Small intestine (tissue), 7 donors: Measurements from ENCODE around the gene MOGAT1. TPM values are rescaled to one million over a fixed set of nuclear protein-coding genes. Genes with fewer than 3 reads are reported as not detected.

Experiments
- DNase-seq, 2 donors: peaks; one replicate each; pipeline versions ENCODE4 v3.0.0 to v3.0.0-alpha.2; 2013
- FAIRE-seq: peaks from 2 replicates; lab custom pipeline; 2012; peaks lifted over from hg19 to GRCh38; lab: Jason Lieb, UNC
- H3K27ac ChIP-seq, 3 donors: one replicate each; pipeline ENCODE4 v1.5.1; 2013; ENCODE audit warnings: low read length in 2 of 3, mild to moderate bottlenecking in 2 of 3, control low read depth in 1 of 3, inconsistent platforms in 1 of 3, low read depth in 1 of 3, moderate library complexity in 1 of 3
- H3K27me3 ChIP-seq, 3 donors: one replicate each; pipeline ENCODE4 v1.6.1; 2013; ENCODE audit warnings: low read length in 3 of 3, inconsistent platforms in 1 of 3; ENCODE audit not compliant: control insufficient read depth in 3 of 3, insufficient read depth in 3 of 3
- H3K36me3 ChIP-seq, 3 donors: one replicate each; pipeline ENCODE4 v1.6.1; 2013; ENCODE audit warnings: low read length in 3 of 3, inconsistent platforms in 1 of 3, low read depth in 1 of 3, mild to moderate bottlenecking in 1 of 3, moderate library complexity in 1 of 3; ENCODE audit not compliant: control insufficient read depth in 3 of 3, insufficient read depth in 2 of 3
- H3K4me1 ChIP-seq, 3 donors: one replicate each; pipeline ENCODE4 v1.6.1; 2013; ENCODE audit warnings: low read length in 2 of 3, inconsistent platforms in 1 of 3, low read depth in 1 of 3, mild to moderate bottlenecking in 1 of 3, moderate library complexity in 1 of 3; ENCODE audit not compliant: control insufficient read depth in 3 of 3, insufficient read depth in 2 of 3
- H3K4me3 ChIP-seq, 3 donors: one replicate each; pipeline ENCODE4 v1.5.1; 2013; ENCODE audit warnings: low read length in 3 of 3, control low read depth in 1 of 3, inconsistent platforms in 1 of 3, low read depth in 1 of 3, mild to moderate bottlenecking in 1 of 3, moderate library complexity in 1 of 3
- H3K9me3 ChIP-seq, 2 donors: one replicate each; pipeline ENCODE4 v1.6.1; 2013; ENCODE audit warnings: low read depth in 1 of 2, low read length in 1 of 2; ENCODE audit not compliant: control insufficient read depth in 2 of 2, insufficient read depth in 1 of 2
- WGBS, 3 donors: extraction: QIAGEN DNeasy Blood & Tissue Kit; methylation state at CpG; one replicate each; pipeline ENCODE4 v1.1.7; 2013; 5-methylcytosine and 5-hydroxymethylcytosine counted together
- polyA plus RNA-seq, 4 donors: library from polyadenylated mRNA; stranded (reverse) in 3 of 4; unstranded in 1 of 4; fragments of 200-250 nt in 3 of 4; fragments of 120-200 nt in 1 of 4; gene quantifications; one replicate each; pipeline versions ENCODE4 v1.2.1 to v1.2.3, GENCODE V29; 2013
- donor health status: healthy with polysubstance abuse.
- donor health status: control.
- donor health status: control.
- donor health status: Bipolar disorder and iron deficiency.
- donor health status: healthy.

MOGAT1 gene
- polyA plus RNA-seq, 4 donors: 0.07 TPM; not detected in 3

DNA sequence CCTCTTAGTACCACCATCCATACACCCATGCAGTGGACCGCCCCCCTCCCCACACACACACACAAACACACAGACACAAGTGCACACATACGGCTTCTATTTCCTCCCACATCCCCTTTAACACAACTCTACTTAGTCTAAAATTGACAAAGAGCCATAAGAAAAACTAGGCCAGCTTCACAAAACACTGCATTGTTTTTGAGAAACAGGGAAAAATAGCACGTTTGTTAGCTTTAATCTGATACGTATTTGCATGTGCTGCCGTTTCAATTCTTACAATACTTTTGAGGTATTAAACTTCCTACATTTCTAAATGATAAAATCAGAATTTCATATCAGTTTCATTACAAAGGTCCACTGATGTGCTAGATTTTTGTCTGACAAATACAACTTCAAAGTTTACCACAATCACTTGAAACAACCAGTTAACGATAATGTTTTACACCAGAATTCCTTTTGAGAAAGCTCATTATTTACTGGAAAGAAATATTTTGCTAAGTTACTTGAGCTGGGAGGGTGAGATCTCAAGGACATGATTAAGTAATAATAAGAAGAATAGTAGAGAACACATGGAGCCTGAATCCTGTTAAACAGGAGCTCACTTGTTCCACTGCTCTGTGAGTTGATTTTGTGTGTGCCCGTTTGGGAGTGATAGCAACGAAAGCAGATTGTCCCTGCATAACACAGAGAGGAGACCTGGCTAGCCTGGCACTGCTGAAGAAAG is 74.5 kb downstream of the MOGAT1 start:
- no peak overlapping the region for H3K27ac ChIP-seq
- no peaks in the 10 kb centered on the region for H3K9me3 ChIP-seq
- H3K4me3 ChIP-seq: no peak overlapping the region
- no peaks in the 10 kb centered on the region for H3K4me1 ChIP-seq
- no peaks in the 10 kb centered on the region for H3K36me3 ChIP-seq
- FAIRE-seq: no peak
- WGBS, 3 donors: 55 to 82% (median 73%) methylated on average over 8 of the region's 8 CpGs
- H3K27me3 ChIP-seq: no peaks in the 10 kb centered on the region
- no peak for DNase-seq

DNA sequence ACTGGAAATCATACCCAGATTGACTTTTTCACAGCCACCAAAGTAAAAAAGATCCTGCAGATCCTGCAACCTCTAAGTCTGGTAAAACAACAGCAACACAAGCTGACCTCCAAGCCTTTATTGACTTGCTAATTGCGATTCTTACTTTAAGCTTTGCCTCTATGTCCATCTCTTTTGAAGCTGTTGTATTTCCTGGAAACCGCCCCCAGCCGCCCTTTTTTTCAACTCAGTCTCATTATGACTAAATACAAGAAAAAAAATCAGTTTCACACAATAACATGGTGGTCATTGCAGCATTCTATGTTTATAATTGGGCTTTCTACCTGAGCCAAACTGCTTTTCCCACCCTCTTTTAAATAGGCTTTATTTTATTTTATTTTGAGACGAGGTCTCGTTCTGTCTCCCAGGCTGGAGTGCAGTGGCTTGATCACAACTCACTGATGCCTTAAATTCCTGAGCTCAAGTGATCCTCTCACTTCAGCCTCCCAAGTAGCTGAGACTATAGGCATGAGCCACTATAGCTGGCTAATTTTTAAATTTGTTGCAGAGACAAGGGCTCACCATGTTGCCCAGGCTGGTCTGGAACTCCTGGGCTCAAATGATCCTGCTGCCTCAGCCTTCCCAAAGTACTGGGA is 76.2 kb downstream of the MOGAT1 start:
- no peak for DNase-seq
- no peaks in the 10 kb centered on the region for H3K9me3 ChIP-seq
- no peak for FAIRE-seq
- H3K27me3 ChIP-seq: no peaks in the 10 kb centered on the region
- H3K27ac ChIP-seq: no peak overlapping the region
- H3K4me1 ChIP-seq: no peaks in the 10 kb centered on the region
- H3K36me3 ChIP-seq: no peaks in the 10 kb centered on the region
- WGBS, 3 donors: 66 to 85% (median 71%) methylated on average over 5 of the region's 5 CpGs
- no peak overlapping the region for H3K4me3 ChIP-seq

DNA sequence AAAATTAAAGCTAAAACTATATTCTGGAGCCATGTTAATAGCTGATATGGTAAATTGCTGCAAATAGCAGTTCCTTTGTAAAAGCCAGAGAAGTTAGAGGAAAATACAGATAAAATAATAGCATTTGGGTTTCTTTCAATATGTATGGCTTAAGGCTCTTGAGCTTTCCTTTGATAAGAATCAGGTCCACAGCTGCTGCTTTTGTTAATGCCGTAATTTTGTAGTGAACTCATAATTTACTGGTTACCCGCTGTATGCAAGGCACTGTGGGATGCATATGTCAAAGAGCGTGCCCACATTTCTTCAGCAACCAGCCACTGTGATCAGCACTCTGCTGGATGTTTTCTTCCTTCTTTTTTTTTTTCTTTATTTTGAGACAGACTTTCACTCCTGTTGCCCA is 79.1 kb downstream of the MOGAT1 start:
- no peak for FAIRE-seq
- no peaks in the 10 kb centered on the region for H3K27me3 ChIP-seq

DNA sequence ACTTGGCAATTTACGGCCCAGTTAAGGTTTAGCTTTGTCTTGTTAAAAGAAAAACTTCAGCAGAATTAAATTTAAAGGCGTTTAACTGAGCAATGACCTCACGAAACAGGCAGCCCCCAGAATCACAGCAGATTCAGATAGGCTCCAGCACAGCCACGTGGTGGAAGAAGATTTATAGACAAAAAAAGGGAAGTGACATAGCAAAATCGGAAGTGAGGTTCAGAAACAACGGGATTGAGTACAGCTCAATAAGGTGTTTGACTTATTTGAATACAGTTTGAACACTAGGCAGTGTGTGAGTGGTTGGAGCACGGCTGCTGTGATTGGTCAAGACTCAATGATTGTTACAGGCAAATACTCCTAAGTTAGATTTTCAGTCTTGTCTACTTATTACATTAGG is 79.8 kb downstream of the MOGAT1 start:
- no peak for FAIRE-seq
- 88 to 91% (median 88%) methylated on average over 7 of the region's 7 CpGs for WGBS, 3 donors
- H3K27ac ChIP-seq: no peak overlapping the region

More for the DNA sequence above, 79.1 kb downstream of the MOGAT1 start:
- H3K9me3 ChIP-seq: no peaks in the 10 kb centered on the region
- H3K27ac ChIP-seq: no peak overlapping the region
- H3K4me3 ChIP-seq: no peak overlapping the region
- peaks cover 0 to 5% (median 2%) of the 10 kb centered on the region in 3 donors for H3K4me1 ChIP-seq
- no peaks in the 10 kb centered on the region for H3K36me3 ChIP-seq
- no peak for DNase-seq
- 93% methylated on average over 3 of the region's 3 CpGs for WGBS, 3 donors

DNA sequence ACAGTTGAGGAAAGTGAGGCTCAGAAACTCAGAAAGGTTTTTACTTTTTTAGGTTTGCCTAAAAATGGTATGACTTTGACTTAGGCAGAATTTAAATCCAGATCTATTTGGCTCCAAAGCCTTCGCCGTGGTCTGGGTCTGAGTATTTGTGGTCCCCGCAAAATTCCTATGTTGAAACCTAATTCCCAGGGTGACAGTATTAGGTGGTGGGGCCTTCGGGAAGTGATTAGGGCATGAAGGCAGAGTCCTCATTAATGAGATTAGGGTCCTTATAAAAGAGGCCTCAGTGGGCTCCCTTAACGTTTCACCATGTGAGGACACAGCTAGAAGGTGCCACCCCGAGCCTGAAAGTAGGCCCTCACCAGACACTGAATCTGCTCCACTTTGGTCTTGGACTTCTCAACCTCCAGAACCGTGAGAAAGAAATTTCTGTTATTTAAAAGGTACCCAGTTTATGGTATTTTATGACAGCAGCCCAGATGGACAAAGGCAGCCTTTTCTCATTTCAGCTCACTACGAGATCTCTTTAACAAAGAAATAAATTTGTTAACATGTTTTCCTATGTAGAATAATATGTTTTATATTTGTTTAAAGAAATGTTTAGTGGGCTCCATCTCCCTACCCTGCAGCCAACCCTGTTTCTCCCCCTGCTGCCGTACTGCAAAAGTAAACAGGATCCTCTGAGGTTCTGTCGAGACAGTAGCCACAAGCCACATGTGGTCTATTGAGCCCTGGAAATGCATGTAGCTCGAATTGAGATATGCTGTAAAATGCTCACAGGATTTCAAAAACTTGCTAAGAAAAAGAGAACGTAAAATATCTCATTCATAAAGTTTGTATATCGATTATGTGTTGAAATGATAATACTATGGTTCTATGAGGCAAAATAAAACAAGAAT is 80.6 kb downstream of the MOGAT1 start:
- H3K27me3 ChIP-seq: no peaks in the 10 kb centered on the region
- DNase-seq (peak in 1 of 2 donors; percentile 8), FAIRE-seq (no peak)
- WGBS, 3 donors: 78 to 86% (median 79%) methylated on average over 13 of the region's 13 CpGs
- no peak overlapping the region for H3K27ac ChIP-seq
- peaks cover 0 to 5% (median 2%) of the 10 kb centered on the region in 3 donors for H3K4me1 ChIP-seq
- no peaks in the 10 kb centered on the region for H3K9me3 ChIP-seq
- H3K4me3 ChIP-seq: no peak overlapping the region
- H3K36me3 ChIP-seq: no peaks in the 10 kb centered on the region

More for the DNA sequence above, 79.8 kb downstream of the MOGAT1 start:
- no peaks in the 10 kb centered on the region for H3K9me3 ChIP-seq
- H3K27me3 ChIP-seq: no peaks in the 10 kb centered on the region
- H3K4me1 ChIP-seq: peaks cover 0 to 5% (median 2%) of the 10 kb centered on the region in 3 donors
- H3K4me3 ChIP-seq: no peak overlapping the region
- H3K36me3 ChIP-seq: no peaks in the 10 kb centered on the region
- no peak for DNase-seq

DNA sequence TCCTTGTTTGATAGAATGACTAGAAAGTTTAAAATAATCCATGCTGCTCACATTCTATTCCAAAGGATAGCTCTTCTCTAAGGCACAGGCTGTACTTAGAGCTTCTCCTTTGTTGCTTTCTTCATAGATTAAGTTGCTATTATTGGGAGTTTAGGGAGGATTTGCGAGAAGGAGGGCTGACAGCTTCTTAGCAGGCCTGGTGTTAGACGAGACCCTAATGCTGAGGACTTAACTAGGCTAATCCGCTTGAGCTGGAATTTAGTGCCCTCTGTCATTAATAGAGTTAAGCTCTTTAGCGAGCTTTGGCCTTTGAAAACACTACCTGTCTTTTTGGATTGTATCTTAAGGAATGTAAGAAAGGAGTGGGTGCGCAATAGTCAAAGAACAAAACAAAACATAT is 81.3 kb downstream of the MOGAT1 start:
- H3K36me3 ChIP-seq: no peaks in the 10 kb centered on the region
- WGBS, 3 donors: 73 to 85% (median 84%) methylated on average over 5 of the region's 5 CpGs
- H3K27ac ChIP-seq: no peak overlapping the region
- peaks cover 0 to 5% (median 2%) of the 10 kb centered on the region in 3 donors for H3K4me1 ChIP-seq
- no peak for DNase-seq
- H3K9me3 ChIP-seq: no peaks in the 10 kb centered on the region
- no peak for FAIRE-seq
- H3K4me3 ChIP-seq: no peak overlapping the region
- H3K27me3 ChIP-seq: no peaks in the 10 kb centered on the region

DNA sequence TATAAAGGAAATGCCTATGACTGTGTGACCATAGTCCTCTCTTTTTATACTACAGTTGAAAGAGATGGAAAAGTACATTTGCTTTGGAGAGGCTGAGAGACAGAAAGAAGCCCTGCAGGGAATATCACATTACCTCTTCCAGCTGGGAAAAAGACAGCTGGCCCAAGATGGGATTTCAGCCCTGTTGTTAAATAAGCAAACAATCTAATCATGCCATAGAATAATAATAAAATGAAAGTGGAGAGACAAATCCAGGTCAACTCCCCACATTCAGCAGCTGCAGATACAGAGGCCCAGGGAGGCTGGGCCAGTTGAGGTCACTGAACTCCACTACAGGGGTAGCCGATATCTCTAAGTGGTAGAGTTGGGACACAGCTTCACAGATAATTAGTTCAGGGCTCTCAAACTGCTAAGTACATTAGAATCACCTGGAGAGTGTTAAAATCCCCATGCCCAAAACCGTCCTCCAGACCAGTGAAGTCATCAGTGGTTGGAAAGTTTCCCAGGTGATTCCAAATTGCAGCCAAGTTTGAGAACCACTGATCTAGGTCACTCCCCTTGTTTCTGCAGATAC is 81.9 kb downstream of the MOGAT1 start:
- no peaks in the 10 kb centered on the region for H3K36me3 ChIP-seq
- H3K4me1 ChIP-seq: peaks cover 0 to 5% (median 2%) of the 10 kb centered on the region in 3 donors
- FAIRE-seq (no peak), DNase-seq (peak; percentile 15 to 40)
- WGBS, 3 donors: 16 to 40% (median 30%) methylated on average over 2 of the region's 2 CpGs
- no peaks in the 10 kb centered on the region for H3K9me3 ChIP-seq
- H3K27me3 ChIP-seq: no peaks in the 10 kb centered on the region
- H3K27ac ChIP-seq: no peak overlapping the region
- H3K4me3 ChIP-seq: no peak overlapping the region
